ENCODE results near the gene NCKAP5.
A peak's percentile ranks its signal among the peaks of the same experiment; 100 is the strongest.

Gene NCKAP5

DNA sequence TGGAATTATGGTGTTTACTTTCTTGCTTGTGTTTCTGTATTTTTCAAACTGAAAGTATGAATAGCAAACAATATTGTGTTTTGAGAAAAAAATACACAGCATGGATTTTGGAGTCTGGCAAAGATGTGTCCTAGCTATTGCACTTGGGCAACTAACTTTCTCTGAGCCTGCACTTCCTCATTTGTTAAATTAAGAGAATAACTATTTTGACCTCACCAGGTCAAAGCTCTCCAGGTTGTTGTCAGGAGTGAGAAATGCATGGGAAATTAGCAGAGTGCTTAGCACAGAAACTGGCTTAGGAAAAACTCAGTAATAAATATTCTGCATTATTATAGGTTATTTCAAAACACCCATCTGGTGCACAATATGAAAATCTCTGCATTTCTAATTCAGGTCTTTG lies 926.4 kb downstream of the NCKAP5 start:
- Histone ChIP-seq H3K27ac (ENCODE audit: low read depth, low read length, poor library complexity, severe bottlenecking) (peak overlapping the region; percentile 95), H3K79me2 (ENCODE audit: insufficient read depth, low read length) (no peaks in the 10 kb centered on the region), H3K9ac (ENCODE audit: low read length) (no peak overlapping the region), H3K27me3 (ENCODE audit: insufficient read depth, low read length) (no peaks in the 10 kb centered on the region), H2AFZ (ENCODE audit: low read length) (no peak overlapping the region), H3K36me3 (ENCODE audit: insufficient read depth, low read length) (no peaks in the 10 kb centered on the region), H3K9me3 (ENCODE audit: low read length) (no peaks in the 10 kb centered on the region), H4K20me1 (ENCODE audit: insufficient read depth, low read length) (no peaks in the 10 kb centered on the region), H3K4me2 (ENCODE audit: low read length) (no peak overlapping the region), H3F3A (ENCODE audit: insufficient read depth, low read length) (no peaks in the 10 kb centered on the region), H3K4me1 (ENCODE audit: insufficient read depth, low read length, severe bottlenecking) (peaks cover 53% of the 10 kb centered on the region), H3K9me2 (ENCODE audit: low read depth, low read length) (no peaks in the 10 kb centered on the region), H3K4me3 (ENCODE audit: low read depth, low read length, poor library complexity, severe bottlenecking) (no peak overlapping the region)
- TF ChIP-seq, protein P1, sequence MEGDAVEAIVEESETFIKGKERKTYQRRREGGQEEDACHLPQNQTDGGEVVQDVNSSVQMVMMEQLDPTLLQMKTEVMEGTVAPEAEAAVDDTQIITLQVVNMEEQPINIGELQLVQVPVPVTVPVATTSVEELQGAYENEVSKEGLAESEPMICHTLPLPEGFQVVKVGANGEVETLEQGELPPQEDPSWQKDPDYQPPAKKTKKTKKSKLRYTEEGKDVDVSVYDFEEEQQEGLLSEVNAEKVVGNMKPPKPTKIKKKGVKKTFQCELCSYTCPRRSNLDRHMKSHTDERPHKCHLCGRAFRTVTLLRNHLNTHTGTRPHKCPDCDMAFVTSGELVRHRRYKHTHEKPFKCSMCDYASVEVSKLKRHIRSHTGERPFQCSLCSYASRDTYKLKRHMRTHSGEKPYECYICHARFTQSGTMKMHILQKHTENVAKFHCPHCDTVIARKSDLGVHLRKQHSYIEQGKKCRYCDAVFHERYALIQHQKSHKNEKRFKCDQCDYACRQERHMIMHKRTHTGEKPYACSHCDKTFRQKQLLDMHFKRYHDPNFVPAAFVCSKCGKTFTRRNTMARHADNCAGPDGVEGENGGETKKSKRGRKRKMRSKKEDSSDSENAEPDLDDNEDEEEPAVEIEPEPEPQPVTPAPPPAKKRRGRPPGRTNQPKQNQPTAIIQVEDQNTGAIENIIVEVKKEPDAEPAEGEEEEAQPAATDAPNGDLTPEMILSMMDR (IDR thresholded peaks at IDR 0.05; ENCODE audit: low read length): no peak
- no peak for TF ChIP-seq EZH2 (IDR thresholded peaks at IDR 0.05; ENCODE audit: borderline replicate concordance, low read length)

DNA sequence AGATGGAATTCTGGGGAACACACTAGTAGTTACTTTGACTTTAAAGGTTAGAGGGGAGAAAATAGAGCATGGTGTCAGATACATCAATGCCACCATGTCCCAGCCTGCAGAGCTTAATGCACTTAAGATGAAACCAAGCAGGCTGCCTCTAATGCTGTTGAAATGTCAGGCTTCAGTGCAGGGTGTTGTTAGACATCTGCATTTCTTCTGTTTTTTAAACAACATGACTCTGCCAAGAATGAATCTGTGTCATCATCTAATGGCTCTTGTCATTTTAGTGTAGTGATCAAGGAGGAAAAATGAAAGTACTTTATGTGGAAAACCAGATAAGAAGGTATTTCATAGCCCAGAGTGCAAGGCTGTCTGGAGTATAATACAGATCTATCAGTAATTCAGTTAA lies 928.1 kb downstream of the NCKAP5 start:
- Histone ChIP-seq H2AFZ (ENCODE audit: low read length) (no peak overlapping the region), H3K4me2 (ENCODE audit: low read length) (no peak overlapping the region), H3F3A (ENCODE audit: insufficient read depth, low read length) (no peaks in the 10 kb centered on the region), H3K4me1 (ENCODE audit: insufficient read depth, low read length, severe bottlenecking) (peaks cover 36% of the 10 kb centered on the region), H3K36me3 (ENCODE audit: insufficient read depth, low read length) (no peaks in the 10 kb centered on the region), H3K4me3 (ENCODE audit: low read depth, low read length, poor library complexity, severe bottlenecking) (no peak overlapping the region), H3K9me2 (ENCODE audit: low read depth, low read length) (no peaks in the 10 kb centered on the region), H3K9me3 (ENCODE audit: low read length) (no peaks in the 10 kb centered on the region), H3K27ac (ENCODE audit: low read depth, low read length, poor library complexity, severe bottlenecking) (no peak overlapping the region), H4K20me1 (ENCODE audit: insufficient read depth, low read length) (no peaks in the 10 kb centered on the region), H3K9ac (ENCODE audit: low read length) (no peak overlapping the region), H3K79me2 (ENCODE audit: insufficient read depth, low read length) (no peaks in the 10 kb centered on the region), H3K27me3 (ENCODE audit: insufficient read depth, low read length) (no peaks in the 10 kb centered on the region)
- no peak for TF ChIP-seq EZH2 (IDR thresholded peaks at IDR 0.05; ENCODE audit: borderline replicate concordance, low read length)
- TF ChIP-seq, protein P1 (IDR thresholded peaks at IDR 0.05; ENCODE audit: low read length): no peak

DNA sequence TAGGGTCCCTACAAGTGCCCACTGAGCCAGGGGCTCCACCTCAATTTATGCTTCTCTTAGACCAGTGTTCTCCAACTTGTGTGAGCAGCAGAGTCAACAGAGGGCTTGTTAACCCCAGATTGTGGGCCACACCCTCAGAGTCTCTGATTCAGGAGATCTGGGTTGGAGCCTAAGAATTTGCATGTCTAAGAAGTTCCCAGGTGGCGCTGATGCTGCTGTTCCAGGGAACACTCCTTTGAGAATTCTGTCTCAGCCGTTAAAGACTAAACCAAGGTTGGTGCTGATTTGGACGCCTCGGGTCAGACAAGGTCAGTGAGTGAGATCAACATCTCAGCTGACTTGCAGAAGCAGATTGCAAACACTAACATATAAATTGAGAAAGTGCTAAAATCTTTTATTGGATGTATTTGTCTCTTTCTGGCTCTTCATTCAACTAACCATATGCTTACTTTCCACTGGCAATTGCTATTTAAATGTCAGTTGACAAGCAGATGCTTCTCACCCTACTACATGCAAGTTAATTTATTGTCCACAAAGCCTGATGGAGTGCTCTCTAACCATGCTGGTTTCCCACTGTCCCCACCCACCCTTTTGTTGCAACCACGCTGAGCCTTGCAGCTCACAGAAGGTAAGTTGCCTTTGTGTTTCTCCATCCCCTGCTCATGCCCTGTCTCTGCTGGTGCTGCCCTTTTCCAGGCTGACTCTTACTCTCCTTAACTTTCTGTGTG lies 929.8 kb downstream of the NCKAP5 start:
- Histone ChIP-seq H3K9me3 (ENCODE audit: low read length) (no peaks in the 10 kb centered on the region), H3K4me1 (ENCODE audit: insufficient read depth, low read length, severe bottlenecking) (peaks cover 19% of the 10 kb centered on the region), H3K36me3 (ENCODE audit: insufficient read depth, low read length) (no peaks in the 10 kb centered on the region), H3K9ac (ENCODE audit: low read length) (no peak overlapping the region), H3K27ac (ENCODE audit: low read depth, low read length, poor library complexity, severe bottlenecking) (no peak overlapping the region), H3K9me2 (ENCODE audit: low read depth, low read length) (no peaks in the 10 kb centered on the region), H3K4me2 (ENCODE audit: low read length) (no peak overlapping the region), H3K27me3 (ENCODE audit: insufficient read depth, low read length) (no peaks in the 10 kb centered on the region), H2AFZ (ENCODE audit: low read length) (no peak overlapping the region), H3F3A (ENCODE audit: insufficient read depth, low read length) (no peaks in the 10 kb centered on the region), H4K20me1 (ENCODE audit: insufficient read depth, low read length) (no peaks in the 10 kb centered on the region), H3K4me3 (ENCODE audit: low read depth, low read length, poor library complexity, severe bottlenecking) (no peak overlapping the region), H3K79me2 (ENCODE audit: insufficient read depth, low read length) (no peaks in the 10 kb centered on the region)
- TF ChIP-seq, protein P1 (IDR thresholded peaks at IDR 0.05; ENCODE audit: low read length): no peak
- TF ChIP-seq EZH2 (IDR thresholded peaks at IDR 0.05; ENCODE audit: borderline replicate concordance, low read length): no peak
